HepG2 (cell line): ENCODE measurements around the gene ZBTB4. TPM values are rescaled to one million over a fixed set of nuclear protein-coding genes. Genes with fewer than 3 reads are reported as not detected.

Source experiments
- ARID4A ChIP-seq: sonication (generic); formaldehyde crosslinking; IDR thresholded peaks from 2 replicates; pipeline ENCODE4 v1.5.0; 2020; ENCODE audit warnings: mild to moderate bottlenecking, missing genetic modification reagents, borderline replicate concordance
- E2F2 ChIP-seq: sonication (generic); formaldehyde crosslinking; IDR thresholded peaks from 2 replicates; pipeline ENCODE4 v1.4.0; 2020; ENCODE audit warnings: missing genetic modification reagents, borderline replicate concordance
- GATAD2A ChIP-seq: IDR thresholded peaks from 2 replicates; pipeline ENCODE4 v1.6.1; 2016
- HMGXB3 ChIP-seq: sonication (generic); formaldehyde crosslinking; IDR thresholded peaks from 2 replicates; pipeline ENCODE4 v1.4.0; 2020; ENCODE audit warnings: missing genetic modification reagents, borderline replicate concordance
- HNF1B ChIP-seq: sonication (generic); formaldehyde crosslinking; IDR thresholded peaks from 2 replicates; pipeline ENCODE4 v1.5.1; 2020; ENCODE audit warnings: mild to moderate bottlenecking, moderate library complexity, missing genetic modification reagents
- KDM1A ChIP-seq: IDR thresholded peaks from 2 replicates; pipeline ENCODE4 v1.6.1; 2016; ENCODE audit warnings: missing compliant biosample characterization
- KLF6 ChIP-seq: IDR thresholded peaks from 2 replicates; pipeline ENCODE4 v1.8.0; 2016; ENCODE audit warnings: missing biosample characterization, missing genetic modification reagents
- RBFOX2 ChIP-seq: fragments of 200-400 bp; formaldehyde crosslinking; IDR thresholded peaks from 2 replicates; pipeline ENCODE4 v1.6.1; 2017; ENCODE audit warnings: low read depth, mild to moderate bottlenecking, low read length
- SALL2 ChIP-seq: sonication (generic); formaldehyde crosslinking; IDR thresholded peaks from 2 replicates; pipeline ENCODE4 v1.8.1; 2023; ENCODE audit warnings: mild to moderate bottlenecking, missing genetic modification reagents, inconsistent platforms
- SETDB1 ChIP-seq: sonication (generic); formaldehyde crosslinking; IDR thresholded peaks from 2 replicates; pipeline ENCODE4 v1.5.1; 2020; ENCODE audit warnings: missing genetic modification reagents, mild to moderate bottlenecking, borderline replicate concordance
- SNRNP70 ChIP-seq: fragments of 200-400 bp; formaldehyde crosslinking; IDR thresholded peaks from 2 replicates; pipeline ENCODE4 v1.6.1; 2017; ENCODE audit warnings: mild to moderate bottlenecking, low read depth, low read length, moderate library complexity
- STAG1 ChIP-seq: sonication (generic); formaldehyde crosslinking; IDR thresholded peaks from 2 replicates; pipeline ENCODE4 v1.4.0; 2020; ENCODE audit warnings: missing genetic modification reagents
- ZNF607 ChIP-seq: sonication (generic); formaldehyde crosslinking; IDR thresholded peaks from 2 replicates; pipeline ENCODE4 v1.5.1; 2020; ENCODE audit warnings: missing genetic modification reagents, mild to moderate bottlenecking, borderline replicate concordance
- ZNF616 ChIP-seq: sonication (generic); formaldehyde crosslinking; IDR thresholded peaks from 2 replicates; pipeline ENCODE4 v1.5.0; 2020; ENCODE audit warnings: low read depth, mild to moderate bottlenecking, missing genetic modification reagents
- ZNF784 ChIP-seq: sonication (generic); formaldehyde crosslinking; IDR thresholded peaks from 2 replicates; pipeline ENCODE4 v1.5.1; 2020; ENCODE audit warnings: missing genetic modification reagents, mild to moderate bottlenecking, borderline replicate concordance
- polyA plus RNA-seq, 8 experiments: library from polyadenylated mRNA; depleted of rRNA in 3 of 8; stranded (reverse) in 7 of 8; unstranded in 1 of 8; fragments of >200 nt; fragmentation: Illumina TruSeq in 4 of 8; extraction: Trizol in 4 of 8; gene quantifications; 2 replicates each; pipeline versions ENCODE4 v1.2.1 to v1.2.3, GENCODE V29; 2011 to 2016; ENCODE audit warnings: low read depth in 4 of 8, missing spikeins in 1 of 8, mixed read lengths in 1 of 8; ENCODE audit not compliant: insufficient read depth in 1 of 8
- total RNA-seq, 5 experiments: library from RNA; depleted of rRNA; stranded (reverse); fragments of >200 nt; fragmentation: Illumina TruSeq; extraction: Trizol; gene quantifications; 2 replicates each; pipeline ENCODE4 v1.2.3, GENCODE V29; 2016; ENCODE audit warnings: low read depth in 1 of 5

The ZBTB4 gene
- total and polyA plus RNA-seq, 2 of the 13 experiments (the other 11 are each of a cell fraction or from before 2014, with no cell fraction given), result 4.3 to 7.4 TPM

GRCh38 chr17:7435676-7436555 is 43.5 kb downstream of the ZBTB4 start (continued):
- TF ChIP-seq ARID4A (peak; percentile 52; the same call in 1 of the 2 replicates), E2F2 (CRISPR knock-in tag) (no peak), HNF1B (0 out of 2 replicates have a peak, but pooled peaks have one; percentile 36), KDM1A (CRISPR knock-in tag) (no peak), ZNF616 (CRISPR knock-in tag) (no peak), SNRNP70 (no peak), SETDB1 (CRISPR knock-in tag) (no peak), SALL2 (CRISPR knock-in tag) (no peak), HMGXB3 (CRISPR knock-in tag) (no peak), ZNF607 (CRISPR knock-in tag) (peak; percentile 38; the same call in 1 of the 2 replicates), KLF6 (CRISPR knock-in tag) (no peak), GATAD2A (CRISPR knock-in tag) (no peak), ZNF784 (peak; percentile 22; the same call in 1 of the 2 replicates), STAG1 (CRISPR knock-in tag) (no peak; the same call in 1 of the 2 replicates), RBFOX2 (0 out of 2 replicates have a peak, but pooled peaks have one; percentile 45)
